Embryonic facial prominence (tissue), 1 donor: Measurements from ENCODE around the gene KNDC1.

Experiments
- DNase-seq: peaks from one replicate; pipeline ENCODE4 v3.0.0-alpha.2; 2016; ENCODE audit errors: extremely low spot score

Gene KNDC1

DNA sequence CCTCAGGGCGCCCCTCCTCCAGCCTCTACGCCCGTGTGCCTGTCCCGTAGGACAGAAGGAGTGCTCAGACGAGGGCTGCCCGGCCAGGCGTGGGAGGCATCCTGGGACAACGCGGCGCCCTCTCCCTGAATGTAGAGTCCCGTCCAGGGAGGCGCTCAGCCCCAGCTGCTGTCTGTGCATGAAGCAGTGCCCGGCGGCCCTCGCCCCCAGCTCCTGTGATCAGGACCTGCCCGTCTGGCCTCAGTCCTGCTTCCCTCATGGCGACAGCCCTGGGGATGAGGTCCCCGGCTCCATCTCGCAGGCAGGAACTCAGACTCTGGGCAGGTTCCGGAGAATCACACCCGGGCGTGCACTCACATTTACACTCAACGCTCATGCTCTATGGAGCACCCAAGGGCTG, 45.1 kb downstream of the KNDC1 start:
- no peak for DNase-seq

DNA sequence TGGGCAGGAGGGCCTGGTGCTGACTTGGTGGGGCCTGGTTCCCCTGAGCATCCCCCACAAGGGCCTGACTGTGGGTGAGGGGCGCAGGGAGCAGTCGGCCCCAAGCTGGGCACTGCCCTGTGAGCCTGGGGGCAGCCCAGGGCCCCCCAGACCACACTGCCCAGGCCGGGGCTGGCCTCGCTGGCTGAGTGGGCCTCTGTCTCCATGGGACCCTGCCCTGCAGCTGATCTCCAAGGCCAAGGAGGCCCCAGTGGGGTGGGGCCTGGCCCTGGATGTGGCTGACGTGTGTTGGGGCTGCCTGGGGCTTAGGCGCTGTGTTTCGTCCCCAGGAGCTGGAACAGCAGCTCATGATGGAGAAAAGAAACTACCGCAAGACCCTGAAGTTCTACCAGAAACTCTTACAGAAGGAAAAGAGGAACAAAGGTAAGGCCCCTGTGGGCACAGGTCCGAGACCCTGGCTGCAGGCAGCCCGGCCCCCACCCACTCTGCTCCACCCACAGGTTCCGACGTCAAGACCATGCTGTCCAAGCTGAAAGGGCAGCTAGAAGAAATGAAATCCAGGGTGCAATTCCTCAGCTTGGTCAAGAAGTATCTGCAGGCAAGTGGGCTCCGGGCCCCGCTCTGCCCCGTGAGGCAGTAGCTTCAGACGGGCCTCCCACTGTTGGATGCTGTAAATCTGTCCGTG, 46.5 kb downstream of the KNDC1 start:
- DNase-seq = no peak

DNA sequence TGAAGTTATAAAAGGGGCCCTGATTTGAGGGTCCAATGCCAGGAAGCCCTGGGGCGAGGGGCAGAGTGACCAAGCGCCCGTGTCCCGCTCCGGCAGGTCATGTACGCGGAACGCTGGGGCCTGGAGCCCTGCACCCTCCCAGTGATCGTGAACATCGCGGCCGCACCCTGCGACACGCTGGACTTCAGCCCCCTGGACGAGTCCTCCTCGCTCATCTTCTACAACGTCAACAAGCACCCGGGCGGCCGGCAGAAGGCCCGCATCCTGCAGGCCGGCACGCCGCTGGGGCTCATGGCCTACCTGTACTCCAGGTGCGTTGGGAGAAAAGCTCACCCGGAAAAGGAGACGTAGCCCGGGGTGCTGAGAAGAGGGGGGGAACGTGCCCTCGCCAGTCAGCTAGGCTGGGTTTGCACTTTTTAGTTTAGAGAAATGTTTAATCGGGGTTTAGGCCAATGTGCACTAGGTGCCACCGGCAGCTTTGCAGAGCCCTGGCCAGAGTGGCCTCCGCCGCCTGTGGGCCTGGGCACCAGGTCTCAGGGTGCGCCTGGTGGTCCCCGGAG, 47.1 kb downstream of the KNDC1 start:
- no peak for DNase-seq

DNA sequence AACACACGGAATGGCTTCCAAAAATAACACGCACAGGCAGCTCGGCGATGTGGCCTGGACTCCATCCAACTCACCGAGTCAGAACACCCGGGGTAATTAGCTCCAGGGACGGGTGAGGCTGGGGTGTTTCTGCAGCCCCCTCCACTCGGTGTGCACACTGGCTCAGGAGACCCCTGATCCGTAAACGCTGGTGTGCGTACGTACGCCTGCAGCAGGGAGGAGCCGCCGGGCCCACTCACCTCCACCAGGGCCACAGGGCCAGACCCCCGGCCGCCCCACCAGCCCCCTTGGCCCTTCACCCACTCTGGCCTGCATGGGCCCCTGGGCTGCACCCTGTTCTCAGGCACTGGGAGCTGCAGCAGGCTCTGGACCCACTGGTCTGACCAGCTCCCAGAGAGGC, 47.6 kb downstream of the KNDC1 start:
- no peak for DNase-seq

GRCh38 chr10:133208466-133208865, 48.4 kb downstream of the KNDC1 start:
- no peak for DNase-seq

GRCh38 chr10:133209117-133209516, 49.1 kb downstream of the KNDC1 start:
- DNase-seq = no peak

DNA sequence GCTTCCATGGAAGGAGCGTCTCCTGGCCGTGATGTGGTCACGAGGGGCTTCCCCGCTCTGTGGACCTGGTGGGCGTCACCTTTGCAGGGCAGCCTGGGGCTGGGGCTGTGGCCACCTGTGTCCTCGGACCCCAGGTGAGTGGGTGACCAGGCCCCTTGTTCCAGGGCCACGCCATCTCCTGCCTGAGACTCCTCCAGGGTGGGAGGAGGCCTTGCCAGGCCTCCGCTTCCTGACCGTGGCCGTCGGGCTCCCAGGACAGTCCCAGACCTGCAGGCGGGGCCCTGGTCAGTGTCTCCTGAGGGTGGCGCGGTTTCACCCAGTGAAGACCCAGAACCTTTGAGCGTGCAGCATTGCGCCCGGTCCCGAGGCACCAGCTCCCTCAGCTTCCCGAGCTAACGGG, 49.6 kb downstream of the KNDC1 start:
- no peak for DNase-seq

DNA sequence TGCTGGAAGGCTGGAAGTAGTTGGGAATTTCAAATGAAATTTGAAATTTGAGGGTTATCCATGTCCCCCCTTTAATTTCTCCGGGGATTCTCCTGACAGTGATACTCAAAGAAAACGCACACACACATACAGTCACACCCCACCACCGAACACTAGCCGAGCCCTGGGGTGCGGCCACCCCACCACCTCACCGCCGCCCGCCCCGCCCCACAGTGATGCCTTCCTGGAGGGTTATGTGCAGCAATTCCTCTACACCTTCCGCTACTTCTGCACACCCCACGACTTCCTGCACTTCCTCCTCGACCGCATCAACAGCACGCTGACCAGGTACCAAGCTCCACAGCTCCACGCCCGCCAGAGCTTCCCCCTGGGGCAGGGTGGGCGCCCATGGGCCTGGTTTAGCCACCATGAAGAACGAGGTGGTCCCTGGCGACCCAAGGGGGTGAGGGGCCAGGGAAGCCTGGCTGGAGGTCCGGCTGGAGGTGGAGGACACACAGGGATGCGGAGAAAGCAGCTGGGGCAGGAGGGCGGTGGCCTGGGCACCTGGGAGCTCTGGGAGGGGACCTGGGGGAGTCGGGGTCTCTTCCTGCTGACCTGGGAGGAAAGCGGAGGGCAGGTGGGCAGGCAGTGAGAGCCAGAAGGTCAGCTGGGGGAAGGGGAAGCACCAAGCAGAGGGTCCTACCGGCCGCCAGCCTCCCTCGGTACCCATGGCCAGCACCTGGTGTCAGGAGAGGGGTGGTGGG, 50.5 kb downstream of the KNDC1 start:
- no peak for DNase-seq

GRCh38 chr10:133211141-133211830, 51.3 kb downstream of the KNDC1 start:
- no peak for DNase-seq

DNA sequence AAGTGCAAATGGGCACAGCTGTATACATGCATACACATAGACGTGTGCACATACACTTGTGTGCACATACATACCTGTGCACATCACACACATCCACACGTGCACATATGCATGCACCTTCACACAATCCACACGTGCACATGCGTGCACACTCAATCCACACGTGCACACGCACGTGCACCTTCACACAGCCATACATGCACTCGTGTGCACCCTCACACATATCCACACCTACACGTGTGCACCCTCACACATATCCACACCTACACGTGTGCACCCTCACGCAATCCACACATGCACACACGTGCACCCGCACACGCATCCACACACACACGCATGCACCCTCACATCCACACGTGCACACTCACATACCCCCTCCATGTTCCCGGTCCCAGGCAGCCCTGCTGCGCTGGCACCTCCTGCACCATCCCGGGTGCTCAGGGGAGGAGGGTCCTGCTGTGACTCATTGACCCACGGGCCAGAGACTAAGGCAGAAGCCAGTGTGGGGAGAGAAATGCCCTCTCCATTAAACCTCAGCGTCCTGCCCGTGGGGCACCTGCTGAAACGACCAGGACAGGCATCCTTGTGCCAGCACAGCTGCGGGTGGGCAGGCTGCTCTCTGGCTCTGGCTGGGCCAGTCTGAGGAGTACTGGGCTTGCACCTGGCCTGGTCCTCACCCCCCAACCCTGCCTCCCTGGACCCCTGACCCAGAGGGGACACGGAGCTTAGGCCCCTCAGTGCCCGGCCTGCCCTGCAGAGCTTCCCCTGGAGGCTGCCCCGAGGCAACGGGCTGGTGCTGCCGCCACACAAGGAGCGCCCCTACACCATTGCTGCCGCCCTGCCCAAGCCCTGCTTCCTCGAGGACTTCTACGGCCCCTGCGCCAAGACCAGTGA, 52.2 kb downstream of the KNDC1 start:
- no peak for DNase-seq

GRCh38 chr10:133212853-133213494, 53.0 kb downstream of the KNDC1 start:
- no peak for DNase-seq

GRCh38 chr10:133213641-133214467, 53.8 kb downstream of the KNDC1 start:
- DNase-seq = no peak

- no peak for DNase-seq
These were observed 54.7 kb downstream of the KNDC1 start for GRCh38 chr10:133214468-133215410.

GRCh38 chr10:133215586-133215985, 55.6 kb downstream of the KNDC1 start:
- no peak for DNase-seq

- DNase-seq = no peak
These were observed 56.8 kb downstream of the KNDC1 start for GRCh38 chr10:133216776-133217175.

- DNase-seq = no peak
These were observed 58.0 kb downstream of the KNDC1 start for GRCh38 chr10:133217800-133218589.

- DNase-seq = no peak
These were observed 58.9 kb downstream of the KNDC1 start for GRCh38 chr10:133218891-133219290.

- DNase-seq = no peak
These were observed 59.8 kb downstream of the KNDC1 start for GRCh38 chr10:133219782-133220181.
